ENCODE measurements around the gene POF1B.
"Not testable (repeated sequence)": the region's sequence is repeated elsewhere in the genome, so short reads cannot be mapped to it uniquely, and the experiment has no call there.

POF1B gene

DNA sequence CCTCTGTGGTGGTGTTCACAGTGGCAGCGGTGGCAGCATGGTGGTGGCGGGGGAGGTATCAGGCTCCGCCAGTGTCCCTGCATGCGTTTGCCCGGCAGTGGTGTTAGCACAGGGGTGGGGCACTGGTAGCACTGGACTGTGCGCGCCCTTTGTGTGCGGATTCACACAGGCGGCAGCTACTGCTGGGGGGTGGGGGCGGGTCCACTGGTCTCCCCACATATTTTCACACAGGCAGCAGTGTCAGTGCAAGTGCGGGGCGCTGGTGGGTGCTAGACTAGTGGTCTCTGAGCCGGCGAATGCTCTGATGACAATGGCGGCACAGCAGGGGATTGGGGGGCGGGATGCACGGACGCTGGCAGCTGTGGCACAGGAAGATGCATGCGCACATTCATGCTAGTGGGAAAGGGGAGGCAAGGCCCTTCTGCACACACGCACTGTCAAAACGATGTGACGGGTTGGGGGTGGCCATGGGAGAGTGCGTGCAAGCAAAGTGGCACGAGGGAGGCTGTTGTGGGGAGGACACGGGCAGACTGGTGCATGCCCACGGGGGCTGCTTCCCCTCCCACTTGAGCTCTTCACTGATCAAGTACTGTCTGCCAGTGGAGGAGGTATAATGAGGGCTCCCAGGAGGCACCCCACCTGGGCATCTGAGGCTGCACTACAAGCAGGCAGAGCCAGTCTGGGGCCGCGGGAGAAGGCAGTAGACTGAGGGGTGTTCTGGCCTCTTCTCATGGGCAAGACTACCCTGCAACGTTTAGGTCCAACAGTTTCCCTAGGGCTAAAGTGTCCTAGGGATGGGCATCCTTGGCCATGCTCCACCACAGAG is 53.0 kb downstream of the POF1B start:
- H3K4me2 ChIP-seq (ENCODE audit: low read depth, low read length) = no peak overlapping the region
- H3K27ac ChIP-seq (ENCODE audit: low read length) = no peak overlapping the region
- no peaks in the 10 kb centered on the region for H3K9me2 ChIP-seq (replicated peaks; ENCODE audit: insufficient read depth, low read length)
- H3K4me1 ChIP-seq (ENCODE audit: low read length) = no peaks in the 10 kb centered on the region
- H3K4me3 ChIP-seq (ENCODE audit: low read length) = no peak overlapping the region
- no peaks in the 10 kb centered on the region for H3F3A ChIP-seq (ENCODE audit: insufficient read depth, low read length)
- no peaks in the 10 kb centered on the region for H3K9me3 ChIP-seq (replicated peaks; ENCODE audit: insufficient read depth, low read length)
- no peaks in the 10 kb centered on the region for H3K27me3 ChIP-seq (replicated peaks; ENCODE audit: insufficient read depth, low read length)
- H2AFZ ChIP-seq (ENCODE audit: low read length) = no peak overlapping the region
- H3K36me3 ChIP-seq (replicated peaks; ENCODE audit: insufficient read depth, low read length) = no peaks in the 10 kb centered on the region
- H3K9ac ChIP-seq (ENCODE audit: low read length) = no peak overlapping the region
- DNase-seq = no peak
- no peaks in the 10 kb centered on the region for H4K20me1 ChIP-seq (ENCODE audit: insufficient read depth, low read length)
- no peaks in the 10 kb centered on the region for H3K79me2 ChIP-seq (ENCODE audit: low read length)
- TF ChIP-seq EZH2 (optimal IDR thresholded peaks at IDR 0.05; ENCODE audit: low read depth, low read length) (no peak), EZH2phosphoT487 (IDR thresholded peaks at IDR 0.05; ENCODE audit: low read length) (no peak)

DNA sequence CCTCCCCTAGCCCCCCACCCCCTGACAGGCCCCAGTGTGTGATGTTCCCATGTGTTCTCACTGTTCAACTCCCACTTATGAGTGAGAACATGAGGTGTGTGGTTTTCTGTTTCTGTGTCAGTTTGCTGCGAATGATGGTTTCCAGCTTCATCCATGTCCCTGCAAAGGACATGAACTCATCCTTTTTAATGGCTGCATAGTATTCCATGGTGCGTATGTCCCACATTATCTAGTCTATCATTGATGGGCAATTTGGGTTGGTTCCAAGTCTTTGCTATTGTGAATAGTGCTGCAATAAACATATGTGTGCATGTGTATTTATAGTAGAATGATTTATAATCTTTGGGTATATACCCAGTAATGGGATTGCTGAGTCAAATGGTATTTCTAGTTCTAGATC is 68.1 kb downstream of the POF1B start:
- H4K20me1 ChIP-seq (ENCODE audit: insufficient read depth, low read length); H3K9ac ChIP-seq (ENCODE audit: low read length); H3K79me2 ChIP-seq (ENCODE audit: low read length); DNase-seq; H3K9me3 ChIP-seq (replicated peaks; ENCODE audit: insufficient read depth, low read length); H3F3A ChIP-seq (ENCODE audit: insufficient read depth, low read length); H3K27ac ChIP-seq (ENCODE audit: low read length); H3K4me1 ChIP-seq (ENCODE audit: low read length); H2AFZ ChIP-seq (ENCODE audit: low read length); H3K4me2 ChIP-seq (ENCODE audit: low read depth, low read length); H3K27me3 ChIP-seq (replicated peaks; ENCODE audit: insufficient read depth, low read length); H3K36me3 ChIP-seq (replicated peaks; ENCODE audit: insufficient read depth, low read length); H3K4me3 ChIP-seq (ENCODE audit: low read length); H3K9me2 ChIP-seq (replicated peaks; ENCODE audit: insufficient read depth, low read length): not testable (repeated sequence)

DNA sequence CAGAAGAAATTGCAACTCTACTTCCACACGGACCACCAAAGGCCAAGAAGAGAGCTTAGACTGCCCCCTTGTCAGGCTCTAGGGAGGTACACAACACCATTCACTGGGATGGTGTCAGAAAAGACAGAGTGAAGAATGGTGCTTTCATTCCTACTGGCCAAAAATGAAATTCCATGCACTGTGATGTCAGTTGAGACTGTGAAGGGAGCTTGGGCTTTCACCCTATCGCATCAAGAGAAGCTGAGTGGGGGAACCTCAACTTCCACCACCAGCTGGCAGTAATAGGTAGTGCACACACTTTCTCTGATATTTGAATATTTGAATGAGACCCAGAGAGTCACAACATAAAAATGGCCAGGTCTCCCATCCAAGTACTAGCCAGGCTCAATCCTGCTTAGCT is 69.7 kb downstream of the POF1B start:
- Histone ChIP-seq H3K27me3 (replicated peaks; ENCODE audit: insufficient read depth, low read length) (no peaks in the 10 kb centered on the region), H3K27ac (ENCODE audit: low read length) (no peak overlapping the region), H3K36me3 (replicated peaks; ENCODE audit: insufficient read depth, low read length) (no peaks in the 10 kb centered on the region), H3F3A (ENCODE audit: insufficient read depth, low read length) (no peaks in the 10 kb centered on the region), H3K79me2 (ENCODE audit: low read length) (no peaks in the 10 kb centered on the region), H2AFZ (ENCODE audit: low read length) (no peak overlapping the region), H3K4me1 (ENCODE audit: low read length) (no peaks in the 10 kb centered on the region), H3K4me3 (ENCODE audit: low read length) (no peak overlapping the region), H3K9ac (ENCODE audit: low read length) (no peak overlapping the region), H3K9me3 (replicated peaks; ENCODE audit: insufficient read depth, low read length) (no peaks in the 10 kb centered on the region), H4K20me1 (ENCODE audit: insufficient read depth, low read length) (no peaks in the 10 kb centered on the region), H3K9me2 (replicated peaks; ENCODE audit: insufficient read depth, low read length) (no peaks in the 10 kb centered on the region), H3K4me2 (ENCODE audit: low read depth, low read length) (no peak overlapping the region)
- TF ChIP-seq, protein P1, sequence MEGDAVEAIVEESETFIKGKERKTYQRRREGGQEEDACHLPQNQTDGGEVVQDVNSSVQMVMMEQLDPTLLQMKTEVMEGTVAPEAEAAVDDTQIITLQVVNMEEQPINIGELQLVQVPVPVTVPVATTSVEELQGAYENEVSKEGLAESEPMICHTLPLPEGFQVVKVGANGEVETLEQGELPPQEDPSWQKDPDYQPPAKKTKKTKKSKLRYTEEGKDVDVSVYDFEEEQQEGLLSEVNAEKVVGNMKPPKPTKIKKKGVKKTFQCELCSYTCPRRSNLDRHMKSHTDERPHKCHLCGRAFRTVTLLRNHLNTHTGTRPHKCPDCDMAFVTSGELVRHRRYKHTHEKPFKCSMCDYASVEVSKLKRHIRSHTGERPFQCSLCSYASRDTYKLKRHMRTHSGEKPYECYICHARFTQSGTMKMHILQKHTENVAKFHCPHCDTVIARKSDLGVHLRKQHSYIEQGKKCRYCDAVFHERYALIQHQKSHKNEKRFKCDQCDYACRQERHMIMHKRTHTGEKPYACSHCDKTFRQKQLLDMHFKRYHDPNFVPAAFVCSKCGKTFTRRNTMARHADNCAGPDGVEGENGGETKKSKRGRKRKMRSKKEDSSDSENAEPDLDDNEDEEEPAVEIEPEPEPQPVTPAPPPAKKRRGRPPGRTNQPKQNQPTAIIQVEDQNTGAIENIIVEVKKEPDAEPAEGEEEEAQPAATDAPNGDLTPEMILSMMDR (IDR thresholded peaks at IDR 0.05; ENCODE audit: low read length) = peak; percentile 7; the same call in 1 of the 2 replicates
- TF ChIP-seq EZH2phosphoT487 (IDR thresholded peaks at IDR 0.05; ENCODE audit: low read length) (no peak), EZH2 (optimal IDR thresholded peaks at IDR 0.05; ENCODE audit: low read depth, low read length) (no peak)
- no peak for DNase-seq

DNA sequence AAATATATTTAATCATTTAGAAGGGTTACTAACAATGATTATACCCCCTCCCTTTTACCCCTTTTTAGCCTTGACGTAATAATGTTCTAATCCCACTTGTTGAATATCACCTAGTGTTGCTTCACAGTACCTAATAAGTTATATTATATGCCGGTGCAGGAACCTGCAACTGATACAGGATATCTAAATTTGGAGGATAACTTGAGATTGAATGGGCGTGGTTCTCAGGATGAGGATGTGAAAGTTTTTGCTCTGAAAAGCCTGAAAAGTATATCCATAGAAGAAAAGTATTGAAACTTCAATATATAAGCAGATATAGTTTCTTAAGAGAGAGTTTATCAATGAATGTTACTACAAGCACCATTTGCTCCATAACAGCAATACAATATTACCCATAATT is 75.9 kb downstream of the POF1B start:
- 0 out of 2 replicates have a peak, but pooled peaks cover 5% of the 10 kb centered on the region for H3K4me1 ChIP-seq (ENCODE audit: low read length)
- no peak for TF ChIP-seq EZH2phosphoT487 (IDR thresholded peaks at IDR 0.05; ENCODE audit: low read length)
- TF ChIP-seq EZH2 (optimal IDR thresholded peaks at IDR 0.05; ENCODE audit: low read depth, low read length) = no peak
- TF ChIP-seq, protein P1 (IDR thresholded peaks at IDR 0.05; ENCODE audit: low read length) = no peak
- no peak overlapping the region for H3K27ac ChIP-seq (ENCODE audit: low read length)
- H2AFZ ChIP-seq (ENCODE audit: low read length) = no peak overlapping the region
- H3K9me2 ChIP-seq (replicated peaks; ENCODE audit: insufficient read depth, low read length) = no peaks in the 10 kb centered on the region
- no peaks in the 10 kb centered on the region for H3F3A ChIP-seq (ENCODE audit: insufficient read depth, low read length)
- peak; percentile 38 for DNase-seq
- no peaks in the 10 kb centered on the region for H3K79me2 ChIP-seq (ENCODE audit: low read length)
- no peaks in the 10 kb centered on the region for H4K20me1 ChIP-seq (ENCODE audit: insufficient read depth, low read length)
- H3K36me3 ChIP-seq (replicated peaks; ENCODE audit: insufficient read depth, low read length) = no peaks in the 10 kb centered on the region
- H3K4me3 ChIP-seq (ENCODE audit: low read length) = no peak overlapping the region
- no peak overlapping the region for H3K4me2 ChIP-seq (ENCODE audit: low read depth, low read length)
- no peaks in the 10 kb centered on the region for H3K9me3 ChIP-seq (replicated peaks; ENCODE audit: insufficient read depth, low read length)
- H3K9ac ChIP-seq (ENCODE audit: low read length) = no peak overlapping the region
- no peaks in the 10 kb centered on the region for H3K27me3 ChIP-seq (replicated peaks; ENCODE audit: insufficient read depth, low read length)
